Spinal cord (tissue), 10 donors: ENCODE results near the gene FARP1. TPM values are rescaled to one million over a fixed set of nuclear protein-coding genes. Genes with fewer than 3 reads are reported as not detected.
A peak's percentile ranks its signal among the peaks of the same experiment; 100 is the strongest.

Experiments used
- DNase-seq, 6 donors: peaks; one replicate each; pipeline versions ENCODE4 v3.0.0 to v3.0.0-alpha.2; 2013 to 2015; ENCODE audit warnings: low spot score in 6 of 6, low read depth in 4 of 6
- H3K27ac ChIP-seq: one replicate; pipeline ENCODE4 v1.5.1; 2013; ENCODE audit warnings: low read depth, low read length, control low read depth
- H3K27me3 ChIP-seq: one replicate; pipeline ENCODE4 v1.6.1; 2013; ENCODE audit warnings: low read length; ENCODE audit not compliant: control insufficient read depth, insufficient read depth
- H3K36me3 ChIP-seq: one replicate; pipeline ENCODE4 v1.6.1; 2013; ENCODE audit warnings: low read length; ENCODE audit not compliant: control insufficient read depth, insufficient read depth
- H3K4me1 ChIP-seq: one replicate; pipeline ENCODE4 v1.6.1; 2013; ENCODE audit warnings: low read length; ENCODE audit not compliant: control insufficient read depth, insufficient read depth
- H3K4me3 ChIP-seq: one replicate; pipeline ENCODE4 v1.5.1; 2013; ENCODE audit warnings: low read depth, low read length, control low read depth
- H3K9me3 ChIP-seq: one replicate; pipeline ENCODE4 v1.6.1; 2013; ENCODE audit warnings: low read length; ENCODE audit not compliant: control insufficient read depth, insufficient read depth
- WGBS: methylation state at CpG from one replicate; pipeline ENCODE4 v1.1.5; 2013; ENCODE audit warnings: missing lambda C conversion rate; ENCODE audit not compliant: insufficient coverage; 5-methylcytosine and 5-hydroxymethylcytosine counted together
- polyA plus RNA-seq, 2 donors: library from polyadenylated mRNA; unstranded; fragments of 120-200 nt; gene quantifications; one replicate each; pipeline ENCODE4 v1.2.1, GENCODE V29; 2013; ENCODE audit not compliant: insufficient read length in 2 of 2
- total RNA-seq, 2 donors: library from RNA; depleted of rRNA in 1 of 2; stranded (reverse); fragments of 120-200 nt in 1 of 2; fragments of >200 nt in 1 of 2; gene quantifications; one replicate each; pipeline versions ENCODE4 v1.2.3 to v1.2.4, GENCODE V29; 2013 to 2014
- donor health status: healthy.

The FARP1 gene
- total and polyA plus RNA-seq, 4 donors: 44.0 to 134 (median 90.5) TPM

DNA sequence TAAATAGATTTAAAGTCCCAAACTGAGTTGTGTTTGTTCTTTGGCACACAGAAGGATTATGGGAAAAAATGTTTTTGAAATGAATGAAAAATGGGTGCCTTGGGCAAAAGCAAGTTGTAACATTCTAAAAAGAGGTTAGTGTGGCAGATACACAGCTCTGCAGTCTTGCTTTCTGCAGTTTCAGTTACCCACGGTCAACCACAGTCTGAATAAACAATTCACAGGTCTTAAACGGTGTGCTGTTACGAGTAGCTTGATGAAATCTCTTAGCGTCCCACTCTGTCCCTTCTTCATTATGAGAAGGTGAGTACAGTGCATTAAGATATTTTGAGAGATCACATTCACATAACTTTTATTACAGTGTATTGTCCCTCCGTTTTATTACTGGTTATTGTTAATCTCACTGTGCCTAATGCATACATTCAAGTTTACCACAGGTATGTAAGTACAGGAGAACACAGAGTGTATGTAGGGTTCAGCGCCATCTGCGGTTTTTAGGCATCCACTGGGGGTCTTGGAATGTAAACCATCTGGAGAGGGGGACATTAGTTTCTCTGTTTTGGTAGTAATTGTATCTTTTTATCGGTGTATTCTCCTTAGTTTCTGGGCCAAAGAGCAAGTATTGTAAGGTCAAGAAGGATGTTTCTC lies 8.1 kb downstream of the FARP1 start:
- H3K4me1 ChIP-seq: peaks cover 7% of the 10 kb centered on the region
- no peaks in the 10 kb centered on the region for H3K27me3 ChIP-seq
- WGBS: 85% methylated on average over 3 of the region's 8 CpGs
- no peak for DNase-seq
- H3K36me3 ChIP-seq: peaks cover 8% of the 10 kb centered on the region
- H3K4me3 ChIP-seq: no peak overlapping the region
- H3K27ac ChIP-seq: no peak overlapping the region
- no peaks in the 10 kb centered on the region for H3K9me3 ChIP-seq

DNA sequence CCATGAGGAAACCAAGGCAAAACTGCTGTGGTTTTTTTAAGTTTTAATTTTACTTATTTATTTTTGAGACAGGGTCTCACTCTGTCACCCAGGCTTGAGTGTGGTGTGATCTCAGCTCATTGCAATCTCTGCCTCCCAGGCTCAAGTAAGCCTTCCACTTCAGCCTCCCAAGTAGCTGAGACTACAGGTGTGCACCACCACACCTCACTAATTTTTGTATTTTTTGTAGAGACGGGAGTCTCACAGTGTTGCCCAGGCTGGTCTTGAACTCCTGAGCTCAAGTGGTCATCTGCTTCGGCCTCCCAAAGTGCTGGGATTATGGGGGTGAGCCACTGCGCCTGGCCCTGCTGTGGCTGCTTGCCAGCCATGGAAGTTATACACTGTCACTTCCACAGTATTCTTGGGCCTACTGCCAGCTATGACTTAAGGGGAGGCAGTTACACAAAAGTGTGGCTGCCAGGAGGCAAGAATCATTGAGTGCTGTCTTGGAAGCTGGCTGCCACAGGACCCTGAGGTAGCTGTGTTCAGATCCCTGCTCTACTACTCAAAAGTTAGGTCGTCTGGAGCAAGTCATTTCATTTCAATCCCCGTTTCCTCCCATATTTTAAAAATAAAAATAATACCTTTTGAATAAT lies 12.7 kb downstream of the FARP1 start:
- Histone ChIP-seq H3K9me3 (no peaks in the 10 kb centered on the region), H3K4me3 (no peak overlapping the region), H3K27ac (no peak overlapping the region), H3K4me1 (peaks cover 3% of the 10 kb centered on the region), H3K36me3 (peaks cover 3% of the 10 kb centered on the region), H3K27me3 (no peaks in the 10 kb centered on the region)
- 46% methylated on average over 2 of the region's 5 CpGs for WGBS
- DNase-seq: peak in 2 of 6 donors; percentile 72 to 81

DNA sequence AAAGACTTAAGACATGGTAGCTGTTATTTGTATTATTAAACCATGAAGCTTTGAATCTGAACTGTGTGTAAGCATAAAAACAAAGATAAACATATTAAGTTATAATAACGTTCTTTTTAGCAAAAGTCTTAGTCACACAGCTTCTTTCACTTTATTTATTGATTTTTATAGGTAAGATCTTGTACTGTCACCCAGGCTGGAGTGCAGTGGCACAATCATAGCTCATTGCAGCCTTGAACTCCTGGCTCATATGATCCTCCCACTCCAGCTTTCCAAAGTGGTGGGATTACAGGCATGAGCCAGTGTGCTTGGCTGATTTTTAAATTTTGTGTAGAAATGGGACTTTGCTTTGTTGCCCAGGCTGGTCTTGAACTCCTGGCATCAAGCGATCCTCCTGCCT lies 13.4 kb downstream of the FARP1 start:
- Histone ChIP-seq H3K4me3 (no peak overlapping the region), H3K9me3 (no peaks in the 10 kb centered on the region), H3K4me1 (peaks cover 3% of the 10 kb centered on the region), H3K36me3 (peaks cover 3% of the 10 kb centered on the region), H3K27me3 (no peaks in the 10 kb centered on the region), H3K27ac (no peak overlapping the region)
- no CpG with 5 or more reads among the region's 2 CpGs for WGBS
- DNase-seq: no peak

DNA sequence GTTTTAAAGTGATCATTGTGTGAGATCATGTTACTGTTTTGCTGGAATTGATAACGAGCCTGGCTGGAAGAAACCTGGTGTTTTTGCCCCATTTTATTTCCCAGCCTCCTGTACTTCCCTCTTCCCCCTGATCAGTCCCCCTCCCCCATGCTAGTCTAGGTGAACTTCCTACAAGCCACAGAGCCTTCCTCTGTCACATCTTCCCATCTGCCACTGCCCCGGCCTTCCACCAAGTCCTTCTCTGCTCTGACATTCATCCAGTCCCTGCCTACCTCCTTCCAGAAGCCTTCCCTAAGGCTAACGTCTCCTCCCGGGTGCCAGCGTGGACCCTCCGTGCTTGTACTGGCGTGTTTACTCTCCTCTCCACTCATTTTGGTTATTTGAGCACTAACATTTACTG lies 14.3 kb downstream of the FARP1 start:
- Histone ChIP-seq H3K4me3 (no peak overlapping the region), H3K27ac (no peak overlapping the region), H3K4me1 (peaks cover 3% of the 10 kb centered on the region), H3K9me3 (no peaks in the 10 kb centered on the region), H3K27me3 (no peaks in the 10 kb centered on the region), H3K36me3 (peaks cover 3% of the 10 kb centered on the region)
- 86% methylated on average over 6 of the region's 7 CpGs for WGBS
- DNase-seq: no peak

DNA sequence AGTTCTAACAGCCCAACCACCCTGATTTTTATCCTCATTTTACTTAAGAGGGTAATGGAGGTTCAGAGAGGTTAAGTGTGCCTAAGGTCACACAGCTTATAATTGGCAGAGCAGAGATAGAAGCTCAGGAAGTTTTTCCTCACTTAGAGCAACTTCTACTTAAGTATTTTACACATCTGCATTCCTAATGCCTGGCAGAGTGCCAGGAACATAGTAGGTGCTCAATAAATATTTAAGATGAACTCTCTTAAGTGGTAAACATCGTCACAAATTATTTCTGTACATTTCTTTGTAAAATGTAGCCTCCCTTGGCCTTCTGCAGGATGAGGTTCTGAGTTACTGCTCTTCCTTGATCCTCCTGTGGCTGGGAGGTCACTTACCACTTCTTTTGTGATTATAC lies 14.7 kb downstream of the FARP1 start:
- WGBS: no CpG with 5 or more reads among the region's 1 CpG
- Histone ChIP-seq H3K4me3 (no peak overlapping the region), H3K9me3 (no peaks in the 10 kb centered on the region), H3K27ac (no peak overlapping the region), H3K27me3 (no peaks in the 10 kb centered on the region), H3K36me3 (peaks cover 3% of the 10 kb centered on the region), H3K4me1 (peaks cover 3% of the 10 kb centered on the region)
- DNase-seq: no peak

DNA sequence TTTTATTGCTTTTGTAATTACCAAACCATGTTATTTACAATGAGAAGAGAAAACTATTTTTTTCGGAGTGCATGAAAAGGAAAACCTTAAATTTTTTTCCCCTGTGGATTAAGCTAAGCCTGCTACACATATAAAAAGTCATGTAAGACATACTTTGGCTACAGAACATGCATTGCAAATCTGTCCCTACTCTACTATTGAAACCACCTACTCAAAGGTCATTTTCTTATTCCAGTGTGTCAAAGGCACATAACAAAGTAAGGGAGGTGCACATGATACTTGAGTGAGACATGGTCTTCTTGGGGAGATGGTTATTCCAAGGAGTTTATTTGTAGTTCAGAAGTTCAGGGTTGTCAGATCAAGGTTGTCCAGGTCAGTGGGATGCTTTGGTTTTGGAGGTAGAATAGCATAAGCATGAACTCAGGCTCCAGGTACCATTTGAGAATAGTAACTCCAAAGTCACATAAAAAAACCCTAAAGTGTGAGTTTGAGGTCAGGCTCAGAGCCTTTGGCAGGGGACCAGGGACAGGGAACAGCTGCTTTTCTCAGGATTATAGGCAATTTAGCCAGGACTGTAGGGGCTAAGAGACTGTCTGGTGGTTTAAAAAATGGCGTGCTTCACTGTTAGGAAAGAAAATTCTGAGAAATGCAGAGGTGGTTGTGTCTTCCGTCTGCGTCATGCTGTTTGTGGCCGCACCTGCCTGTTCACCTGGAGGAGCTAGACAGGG lies 15.4 kb downstream of the FARP1 start:
- peaks cover 3% of the 10 kb centered on the region for H3K36me3 ChIP-seq
- H3K27ac ChIP-seq: no peak overlapping the region
- WGBS: 92% methylated on average over 4 of the region's 5 CpGs
- no peak overlapping the region for H3K4me3 ChIP-seq
- peaks cover 3% of the 10 kb centered on the region for H3K4me1 ChIP-seq
- no peaks in the 10 kb centered on the region for H3K9me3 ChIP-seq
- DNase-seq: no peak
- H3K27me3 ChIP-seq: no peaks in the 10 kb centered on the region

DNA sequence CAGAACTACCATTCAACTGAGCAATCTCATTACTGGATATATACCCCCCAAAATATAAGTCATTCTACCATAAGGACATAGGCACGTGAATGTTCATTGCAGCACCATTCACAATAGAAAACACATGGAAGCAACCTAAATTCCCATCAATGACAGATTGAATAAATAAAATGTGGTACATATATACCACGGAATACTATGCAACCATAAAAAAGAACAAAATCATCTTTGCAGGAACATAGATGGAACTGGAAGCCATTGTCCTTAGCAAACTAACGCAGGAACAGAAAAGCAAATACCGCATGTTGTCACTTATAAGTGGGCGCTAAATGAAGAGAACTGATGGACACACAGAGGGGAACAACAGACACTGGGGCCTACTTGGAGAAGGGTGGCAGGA lies 20.0 kb downstream of the FARP1 start:
- Histone ChIP-seq H3K4me1 (peaks cover 6% of the 10 kb centered on the region), H3K27me3 (no peaks in the 10 kb centered on the region), H3K4me3 (no peak overlapping the region), H3K27ac (no peak overlapping the region), H3K9me3 (no peaks in the 10 kb centered on the region), H3K36me3 (no peaks in the 10 kb centered on the region)
- 100% methylated on average over 3 of the region's 5 CpGs for WGBS
- DNase-seq: no peak

DNA sequence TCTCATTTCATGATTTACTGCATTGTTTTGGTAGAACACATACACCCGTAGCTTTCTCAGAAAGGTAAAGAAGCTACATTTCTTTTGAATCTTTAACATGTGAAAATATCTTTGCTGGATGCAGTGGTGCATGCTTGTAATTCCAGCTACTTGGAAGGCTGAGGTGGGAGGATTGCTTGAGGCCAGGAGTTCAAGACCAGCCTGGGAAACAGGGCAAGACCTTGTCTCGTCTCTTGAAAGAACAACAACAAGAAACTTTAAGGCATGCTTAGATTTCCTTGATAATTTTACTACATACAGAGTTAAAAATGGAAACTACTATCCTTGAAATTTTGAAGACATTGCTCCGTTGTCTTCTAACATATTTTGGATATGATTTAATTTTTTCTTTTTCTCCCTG lies 26.4 kb downstream of the FARP1 start:
- H3K27ac ChIP-seq: no peak overlapping the region
- no peaks in the 10 kb centered on the region for H3K27me3 ChIP-seq
- H3K4me1 ChIP-seq: peaks cover 21% of the 10 kb centered on the region
- WGBS: no CpG with 5 or more reads among the region's 3 CpGs
- no peaks in the 10 kb centered on the region for H3K9me3 ChIP-seq
- no peak overlapping the region for H3K4me3 ChIP-seq
- DNase-seq: no peak
- H3K36me3 ChIP-seq: no peaks in the 10 kb centered on the region

DNA sequence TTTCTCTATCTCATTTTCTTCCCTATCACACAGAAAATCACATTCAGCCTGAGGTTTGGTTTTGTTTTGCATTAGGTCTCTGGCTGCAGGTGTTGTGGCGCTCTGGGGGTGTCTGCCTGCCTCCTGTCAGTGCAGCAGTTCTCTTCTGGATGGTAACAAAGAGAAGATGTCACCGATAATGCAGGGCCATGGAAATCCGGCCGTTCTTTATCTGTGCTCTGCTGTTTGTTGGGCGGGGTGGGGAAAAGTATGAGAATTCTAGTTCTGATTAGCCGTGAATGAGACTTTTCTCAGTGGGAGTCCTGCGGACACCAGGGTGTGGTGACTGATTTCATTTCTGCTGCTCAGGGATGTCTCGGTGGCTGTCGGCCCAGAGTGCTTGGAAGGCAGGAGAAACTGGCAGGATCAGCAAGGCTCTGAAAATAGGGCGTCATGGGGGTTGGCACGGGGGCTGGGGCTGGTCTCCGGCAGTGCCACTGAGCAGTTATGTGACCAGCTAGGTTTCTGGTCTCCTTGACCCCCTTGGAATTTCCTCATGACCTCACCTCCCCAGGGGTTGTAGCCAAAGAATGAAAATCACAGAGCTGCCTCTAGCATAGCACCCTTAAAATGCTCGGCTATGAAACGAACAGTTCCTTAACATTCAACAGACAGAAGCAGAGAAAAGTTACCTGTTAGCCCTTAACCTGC lies 29.2 kb downstream of the FARP1 start:
- 28% methylated on average over 8 of the region's 14 CpGs for WGBS
- Histone ChIP-seq H3K27me3 (no peaks in the 10 kb centered on the region), H3K9me3 (no peaks in the 10 kb centered on the region), H3K27ac (peak overlapping the region; percentile 75), H3K4me1 (peaks cover 20% of the 10 kb centered on the region), H3K4me3 (no peak overlapping the region), H3K36me3 (peaks cover 10% of the 10 kb centered on the region)
- DNase-seq: peak in 2 of 6 donors; percentile 58 to 70
